Gastrocnemius medialis (tissue), 4 donors: ENCODE measurements around the gene SMYD2.

Experiments
- CTCF ChIP-seq, 5 experiments: fragments of 450-650 bp in 3 of 5; fragments of 200-600 bp in 2 of 5; sonication (generic) in 2 of 5; IDR thresholded peaks in 4 of 5; conservative IDR thresholded peaks in 1 of 5; 1 replicate in 4 of 5; 2 replicates in 1 of 5; pipeline ENCODE4 v1.5.1; 2016 to 2019; ENCODE audit warnings: antibody characterized with exemption in 5 of 5, mild to moderate bottlenecking in 3 of 5, moderate library complexity in 3 of 5
- POLR2A ChIP-seq, 2 donors: fragments of 450-650 bp; IDR thresholded peaks; one replicate each; pipeline ENCODE4 v1.6.1; 2017; ENCODE audit warnings: antibody characterized with exemption in 2 of 2, mild to moderate bottlenecking in 2 of 2, moderate library complexity in 2 of 2

- TF ChIP-seq POLR2A (IDR thresholded peaks at IDR 0.05) (no peak), CTCF (IDR thresholded peaks at IDR 0.05 in 4 of 5, conservative IDR thresholded peaks at IDR 0.05 in 1 of 5) (no peak)
These were observed 1.8 kb downstream of the SMYD2 start for GRCh38 chr1:214282630-214283242.
